ENCODE data around the gene ERBB2. TPM values are rescaled to one million over a fixed set of nuclear protein-coding genes. Genes with fewer than 3 reads are reported as not detected.

The ERBB2 gene
- total and polyA plus RNA-seq, 12 donors: 40.3 to 89.1 (median 66.1) TPM

GRCh38 chr17:39676198-39676819 is 23.6 kb upstream of the ERBB2 start:
- DNase-seq (peak; percentile 69 to 78), ATAC-seq (peak; percentile 9 to 48 (median 34))
- Histone ChIP-seq H3K4me1 (peaks cover 42 to 85% (median 65%) of the 10 kb centered on the region in 9 donors), H3K27me3 (peaks cover 0 to 3% (median 0%) of the 10 kb centered on the region in 7 donors), H3K4me3 (no peak overlapping the region), H3K9me3 (no peaks in the 10 kb centered on the region), H3K27ac (peak overlapping the region; percentile 61 to 95 (median 88)), H3K36me3 (peaks cover 0 to 16% (median 0%) of the 10 kb centered on the region in 9 donors)
- TF ChIP-seq, protein P1, sequence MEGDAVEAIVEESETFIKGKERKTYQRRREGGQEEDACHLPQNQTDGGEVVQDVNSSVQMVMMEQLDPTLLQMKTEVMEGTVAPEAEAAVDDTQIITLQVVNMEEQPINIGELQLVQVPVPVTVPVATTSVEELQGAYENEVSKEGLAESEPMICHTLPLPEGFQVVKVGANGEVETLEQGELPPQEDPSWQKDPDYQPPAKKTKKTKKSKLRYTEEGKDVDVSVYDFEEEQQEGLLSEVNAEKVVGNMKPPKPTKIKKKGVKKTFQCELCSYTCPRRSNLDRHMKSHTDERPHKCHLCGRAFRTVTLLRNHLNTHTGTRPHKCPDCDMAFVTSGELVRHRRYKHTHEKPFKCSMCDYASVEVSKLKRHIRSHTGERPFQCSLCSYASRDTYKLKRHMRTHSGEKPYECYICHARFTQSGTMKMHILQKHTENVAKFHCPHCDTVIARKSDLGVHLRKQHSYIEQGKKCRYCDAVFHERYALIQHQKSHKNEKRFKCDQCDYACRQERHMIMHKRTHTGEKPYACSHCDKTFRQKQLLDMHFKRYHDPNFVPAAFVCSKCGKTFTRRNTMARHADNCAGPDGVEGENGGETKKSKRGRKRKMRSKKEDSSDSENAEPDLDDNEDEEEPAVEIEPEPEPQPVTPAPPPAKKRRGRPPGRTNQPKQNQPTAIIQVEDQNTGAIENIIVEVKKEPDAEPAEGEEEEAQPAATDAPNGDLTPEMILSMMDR (IDR thresholded peaks at IDR 0.05): no peak
- intact Hi-C loops (cut with DNase I): loop anchor here in 1 of 10 donors (10.0 kb wide), 1 partner anchor 52 kb away; the partner anchor contains the start of gene PPP1R1B
- WGBS, 2 donors: 24 to 30% methylated on average over 7 of the region's 7 CpGs

DNA sequence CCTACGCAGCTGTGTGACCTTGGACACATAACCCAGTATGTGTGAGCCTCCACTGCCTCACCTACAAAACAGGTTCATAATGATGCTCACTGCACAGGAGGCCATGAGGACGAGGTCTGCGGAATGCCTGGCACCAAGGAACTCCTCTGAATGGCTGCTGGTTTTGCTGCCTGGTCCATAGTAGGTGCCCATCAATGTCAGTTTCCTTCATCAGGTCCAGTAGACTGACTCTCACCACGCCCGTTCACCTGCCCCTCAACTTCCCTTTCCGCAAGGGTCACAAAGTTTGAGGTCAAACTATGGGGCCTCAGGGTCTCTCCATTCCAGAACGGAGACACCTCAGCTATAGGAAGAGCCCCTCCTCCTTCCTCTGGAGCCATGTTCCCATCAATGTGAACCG is 22.8 kb upstream of the ERBB2 start:
- peaks cover 39 to 77% (median 60%) of the 10 kb centered on the region in 9 donors for H3K4me1 ChIP-seq
- no peaks in the 10 kb centered on the region for H3K9me3 ChIP-seq
- no peaks in the 10 kb centered on the region for H3K27me3 ChIP-seq
- no peak overlapping the region for H3K4me3 ChIP-seq
- peak overlapping the region; percentile 61 to 95 (median 88) for H3K27ac ChIP-seq
- 50 to 66% methylated on average over 8 of the region's 8 CpGs for WGBS, 2 donors
- intact Hi-C loops (cut with DNase I): loop anchor here in 1 of 10 donors (10.0 kb wide), 1 partner anchor 52 kb away; the partner anchor contains the start of gene PPP1R1B
- TF ChIP-seq, protein P1 (IDR thresholded peaks at IDR 0.05): no peak
- DNase-seq (no peak), ATAC-seq (no peak)
- peaks cover 0 to 23% (median 0%) of the 10 kb centered on the region in 9 donors for H3K36me3 ChIP-seq

DNA sequence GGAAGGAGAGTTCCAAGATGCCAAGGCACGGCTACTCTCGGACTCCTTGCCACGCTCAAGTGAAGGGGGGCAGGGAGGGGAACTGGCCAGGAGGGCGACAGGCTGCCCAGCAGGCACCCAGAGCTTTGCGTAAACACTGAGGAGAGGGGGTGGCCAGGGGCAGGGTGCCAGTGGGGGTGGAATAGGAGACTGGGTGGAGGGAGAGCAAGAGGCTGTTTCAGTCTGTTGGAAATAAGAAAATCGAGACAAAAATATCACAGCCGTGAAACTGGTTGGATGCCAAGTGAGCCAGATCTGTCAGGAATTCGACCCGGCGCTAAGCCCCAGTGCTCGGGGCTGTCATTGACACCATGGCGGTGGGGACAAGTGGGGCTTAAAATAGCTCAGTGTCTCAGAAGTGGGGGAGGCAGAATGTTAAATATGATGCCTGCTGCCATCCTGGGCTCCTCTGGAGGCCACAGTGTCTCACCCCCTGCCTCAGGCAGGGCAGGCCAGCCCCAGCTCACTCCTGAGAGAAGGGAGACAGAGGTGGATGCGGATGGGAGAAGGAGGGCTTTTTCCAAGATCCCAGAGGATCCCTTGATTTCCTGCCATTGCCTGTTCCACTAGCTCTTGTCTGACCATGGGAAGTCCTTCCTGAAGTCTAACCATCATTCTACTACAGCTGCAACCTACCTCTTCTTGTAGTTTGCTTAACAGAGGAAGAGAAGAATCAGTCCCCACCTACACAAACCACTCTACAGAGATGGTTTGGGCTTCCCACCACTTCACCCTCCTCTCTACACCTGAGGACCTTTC is 22.1 kb upstream of the ERBB2 start:
- Histone ChIP-seq H3K9me3 (no peaks in the 10 kb centered on the region), H3K27me3 (no peaks in the 10 kb centered on the region), H3K36me3 (peaks cover 0 to 23% (median 0%) of the 10 kb centered on the region in 9 donors), H3K4me1 (peaks cover 36 to 71% (median 56%) of the 10 kb centered on the region in 9 donors), H3K4me3 (no peak overlapping the region), H3K27ac (peak overlapping the region; percentile 61 to 95 (median 89))
- DNase-seq (peak; percentile 80 to 82), ATAC-seq (peak; percentile 60 to 84 (median 78))
- intact Hi-C loops (cut with DNase I): loop anchor here in 1 of 10 donors (10.0 kb wide), 1 partner anchor 53 kb away; the partner anchor contains the start of gene PPP1R1B
- TF ChIP-seq, protein P1 (IDR thresholded peaks at IDR 0.05): no peak
- 40 to 50% methylated on average over 13 of the region's 13 CpGs for WGBS, 2 donors
